ENCODE measurements around the gene DPEP3.
A peak's percentile ranks its signal among the peaks of the same experiment; 100 is the strongest.
"Not testable (repeated sequence)": the region's sequence is repeated elsewhere in the genome, so short reads cannot be mapped to it uniquely, and the experiment has no call there.

The DPEP3 gene

GRCh38 chr16:67996666-67997065 lies 16.4 kb upstream of the DPEP3 start:
- FAIRE-seq, result no peak
- no peak for DNase-seq (ENCODE audit: extremely low spot score, insufficient read length, low read depth)

- FAIRE-seq (no peak), DNase-seq (ENCODE audit: extremely low spot score, insufficient read length, low read depth) (no peak)
These were observed 15.1 kb upstream of the DPEP3 start for GRCh38 chr16:67995423-67995822.

GRCh38 chr16:67994040-67994408 lies 13.7 kb upstream of the DPEP3 start:
- FAIRE-seq, result not testable (repeated sequence)

GRCh38 chr16:67993207-67994039 lies 13.1 kb upstream of the DPEP3 start:
- FAIRE-seq (peak; percentile 75), DNase-seq (ENCODE audit: extremely low spot score, insufficient read length, low read depth) (peak; percentile 77)

More at GRCh38 chr16:67994040-67994408, 13.7 kb upstream of the DPEP3 start:
- DNase-seq (ENCODE audit: extremely low spot score, insufficient read length, low read depth), result not testable (repeated sequence)

GRCh38 chr16:67992661-67993206 lies 12.4 kb upstream of the DPEP3 start:
- DNase-seq (ENCODE audit: extremely low spot score, insufficient read length, low read depth), result no peak
- no peak for FAIRE-seq

- FAIRE-seq, result no peak
- DNase-seq (ENCODE audit: extremely low spot score, insufficient read length, low read depth), result no peak
These were observed 9.7 kb upstream of the DPEP3 start for GRCh38 chr16:67990018-67990386.

GRCh38 chr16:67989322-67990017 lies 9.2 kb upstream of the DPEP3 start:
- no peak for DNase-seq (ENCODE audit: extremely low spot score, insufficient read length, low read depth)
- FAIRE-seq, result peak; percentile 58

GRCh38 chr16:67988675-67989074 lies 8.4 kb upstream of the DPEP3 start:
- FAIRE-seq, result no peak
- DNase-seq (ENCODE audit: extremely low spot score, insufficient read length, low read depth), result no peak

- DNase-seq (ENCODE audit: extremely low spot score, insufficient read length, low read depth) (no peak), FAIRE-seq (no peak)
These were observed 7.3 kb upstream of the DPEP3 start for GRCh38 chr16:67987460-67988160.

- FAIRE-seq, result no peak
- no peak for DNase-seq (ENCODE audit: extremely low spot score, insufficient read length, low read depth)
These were observed 6.7 kb upstream of the DPEP3 start for GRCh38 chr16:67986949-67987348.

- no peak for FAIRE-seq
- no peak for DNase-seq (ENCODE audit: extremely low spot score, insufficient read length, low read depth)
These were observed 1.9 kb upstream of the DPEP3 start for GRCh38 chr16:67982011-67982696.

GRCh38 chr16:67977469-67978227 lies 2.7 kb downstream of the DPEP3 start:
- FAIRE-seq, result no peak
- no peak for DNase-seq (ENCODE audit: extremely low spot score, insufficient read length, low read depth)

GRCh38 chr16:67977005-67977404 lies 3.3 kb downstream of the DPEP3 start:
- DNase-seq (ENCODE audit: extremely low spot score, insufficient read length, low read depth) (no peak), FAIRE-seq (no peak)

- DNase-seq (ENCODE audit: extremely low spot score, insufficient read length, low read depth), result no peak
- FAIRE-seq, result no peak
These were observed 4.1 kb downstream of the DPEP3 start for GRCh38 chr16:67976205-67976604.

GRCh38 chr16:67975321-67976105 lies 4.8 kb downstream of the DPEP3 start:
- FAIRE-seq (peak; percentile 59), DNase-seq (ENCODE audit: extremely low spot score, insufficient read length, low read depth) (no peak)

- FAIRE-seq; DNase-seq (ENCODE audit: extremely low spot score, insufficient read length, low read depth): not testable (repeated sequence)
These were observed 8.0 kb downstream of the DPEP3 start for GRCh38 chr16:67972285-67972684.

- DNase-seq (ENCODE audit: extremely low spot score, insufficient read length, low read depth), result no peak
- FAIRE-seq, result no peak
These were observed 9.2 kb downstream of the DPEP3 start for GRCh38 chr16:67971111-67971510.

- FAIRE-seq (no peak), DNase-seq (ENCODE audit: extremely low spot score, insufficient read length, low read depth) (no peak)
These were observed 10.9 kb downstream of the DPEP3 start for GRCh38 chr16:67969254-67970039.

Data from GM18507 (cell line).